ENCODE data around the gene TOMM40. TPM values are rescaled to one million over a fixed set of nuclear protein-coding genes. Genes with fewer than 3 reads are reported as not detected.

Gene TOMM40
- total RNA-seq, 4 donors from 2014 or later = 32.6 to 45.7 (median 37.5) TPM

DNA sequence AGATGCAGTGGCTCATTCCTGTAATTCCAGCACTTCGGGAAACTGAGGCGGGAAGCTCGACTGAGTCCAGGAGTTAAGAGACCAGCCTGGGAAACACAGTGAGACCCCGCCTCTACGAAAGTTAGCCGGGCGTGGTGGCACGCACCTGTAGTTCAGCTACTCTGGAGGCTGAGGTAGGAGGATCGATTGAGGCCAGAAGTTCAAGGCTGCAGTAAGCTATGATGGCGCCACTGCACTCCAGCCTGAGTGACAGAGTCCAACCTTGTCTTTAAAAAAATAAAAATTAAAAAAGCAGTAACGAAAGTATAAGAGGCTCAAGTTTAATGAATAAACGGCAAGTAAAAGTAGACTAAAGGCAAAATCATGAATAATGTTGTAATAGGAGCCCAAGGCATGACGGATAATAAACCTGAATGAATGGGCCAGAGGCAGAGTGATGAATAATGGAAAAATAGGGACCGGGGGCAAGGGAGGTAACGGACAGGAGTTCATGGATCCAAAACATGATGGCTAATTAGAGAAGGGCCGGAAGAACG, 1.2 kb upstream of the TOMM40 start:
- H3K9me3 ChIP-seq = no peaks in the 10 kb centered on the region
- no peak for DNase-seq
- H3K36me3 ChIP-seq = peaks cover 0 to 57% (median 0%) of the 10 kb centered on the region in 3 donors

DNA sequence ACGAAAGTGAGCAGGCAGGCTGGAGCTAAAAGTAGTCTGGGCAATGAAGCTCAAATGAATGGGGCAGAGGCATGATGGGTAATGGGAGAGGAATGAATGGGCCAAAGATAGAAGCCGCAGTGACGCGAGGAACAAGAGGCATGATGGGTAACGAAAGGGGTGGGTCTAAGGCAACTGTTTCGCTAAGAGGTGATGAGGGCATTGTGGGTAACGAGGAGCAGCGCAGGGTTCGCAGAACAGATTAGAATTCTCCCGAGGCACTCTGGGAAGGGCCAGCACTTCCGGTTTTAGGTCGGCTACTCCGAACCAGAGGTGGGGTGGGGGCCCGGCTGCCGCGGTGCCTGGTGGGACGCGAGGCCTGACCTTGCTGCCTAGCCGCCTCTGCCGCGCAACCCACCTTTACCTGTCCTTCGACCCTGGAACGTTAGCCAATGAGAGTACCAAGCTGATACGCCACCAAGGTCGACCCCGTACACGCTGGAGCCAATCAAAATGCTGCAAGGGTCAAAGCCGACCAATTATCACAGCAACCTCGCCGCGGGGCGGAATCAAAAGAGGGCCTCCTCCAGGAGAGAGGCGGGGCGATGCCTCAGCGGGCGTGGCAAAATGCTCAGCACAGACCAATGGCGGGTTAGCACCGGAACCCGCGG, 563 bp upstream of the TOMM40 start:
- Histone ChIP-seq H3K4me1 (peaks cover 0 to 23% (median 8%) of the 10 kb centered on the region in 4 donors), H3K27ac (peak overlapping the region; percentile 90 to 98 (median 94)), H3K27me3 (no peaks in the 10 kb centered on the region), H3K36me3 (peaks cover 0 to 60% (median 0%) of the 10 kb centered on the region in 3 donors), H3K9me3 (no peaks in the 10 kb centered on the region), H3K4me3 (peak overlapping the region; percentile 60 to 100 (median 64))
- no peak for DNase-seq
- TF ChIP-seq POLR2A (IDR thresholded peaks at IDR 0.05) = peak in 1 of 2 donors; percentile 71
- TF ChIP-seq, protein P1, sequence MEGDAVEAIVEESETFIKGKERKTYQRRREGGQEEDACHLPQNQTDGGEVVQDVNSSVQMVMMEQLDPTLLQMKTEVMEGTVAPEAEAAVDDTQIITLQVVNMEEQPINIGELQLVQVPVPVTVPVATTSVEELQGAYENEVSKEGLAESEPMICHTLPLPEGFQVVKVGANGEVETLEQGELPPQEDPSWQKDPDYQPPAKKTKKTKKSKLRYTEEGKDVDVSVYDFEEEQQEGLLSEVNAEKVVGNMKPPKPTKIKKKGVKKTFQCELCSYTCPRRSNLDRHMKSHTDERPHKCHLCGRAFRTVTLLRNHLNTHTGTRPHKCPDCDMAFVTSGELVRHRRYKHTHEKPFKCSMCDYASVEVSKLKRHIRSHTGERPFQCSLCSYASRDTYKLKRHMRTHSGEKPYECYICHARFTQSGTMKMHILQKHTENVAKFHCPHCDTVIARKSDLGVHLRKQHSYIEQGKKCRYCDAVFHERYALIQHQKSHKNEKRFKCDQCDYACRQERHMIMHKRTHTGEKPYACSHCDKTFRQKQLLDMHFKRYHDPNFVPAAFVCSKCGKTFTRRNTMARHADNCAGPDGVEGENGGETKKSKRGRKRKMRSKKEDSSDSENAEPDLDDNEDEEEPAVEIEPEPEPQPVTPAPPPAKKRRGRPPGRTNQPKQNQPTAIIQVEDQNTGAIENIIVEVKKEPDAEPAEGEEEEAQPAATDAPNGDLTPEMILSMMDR (IDR thresholded peaks at IDR 0.05) = no peak

More for the DNA sequence above, 1.2 kb upstream of the TOMM40 start:
- TF ChIP-seq, protein P1 (IDR thresholded peaks at IDR 0.05) = no peak
- no peak for TF ChIP-seq POLR2A (IDR thresholded peaks at IDR 0.05)
- peaks cover 0 to 23% (median 8%) of the 10 kb centered on the region in 4 donors for H3K4me1 ChIP-seq
- H3K27ac ChIP-seq = peak overlapping the region; percentile 90 to 98 (median 94)
- peak overlapping the region; percentile 60 to 100 (median 64) for H3K4me3 ChIP-seq
- no peaks in the 10 kb centered on the region for H3K27me3 ChIP-seq

DNA sequence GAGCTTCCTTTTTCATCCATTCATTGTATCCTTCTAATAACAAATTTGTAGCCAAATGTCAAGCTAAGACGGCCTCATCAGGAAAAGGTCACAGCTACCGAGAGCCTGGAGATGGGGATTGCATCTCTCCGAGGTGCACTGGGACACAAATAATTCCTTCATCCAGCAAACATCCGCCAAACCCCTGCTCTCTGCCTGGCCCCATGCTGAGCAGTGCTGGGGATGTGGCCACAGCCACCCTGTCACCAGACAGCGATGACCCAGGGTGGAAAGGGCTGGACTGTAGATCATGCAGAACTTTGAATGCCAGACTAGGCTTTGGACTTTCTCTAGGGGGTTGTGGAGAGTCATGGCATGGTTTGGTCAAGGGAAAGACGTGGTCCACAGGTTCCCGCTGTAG, 1.9 kb downstream of the TOMM40 start:
- TF ChIP-seq, protein P1 (IDR thresholded peaks at IDR 0.05) = no peak
- no peak for TF ChIP-seq POLR2A (IDR thresholded peaks at IDR 0.05)
- no peaks in the 10 kb centered on the region for H3K27me3 ChIP-seq
- H3K4me3 ChIP-seq = no peak overlapping the region
- DNase-seq = no peak
- no peak overlapping the region for H3K27ac ChIP-seq
- H3K4me1 ChIP-seq = peaks cover 0 to 23% (median 8%) of the 10 kb centered on the region in 4 donors
- peaks cover 0 to 64% (median 0%) of the 10 kb centered on the region in 3 donors for H3K36me3 ChIP-seq
- no peaks in the 10 kb centered on the region for H3K9me3 ChIP-seq

DNA sequence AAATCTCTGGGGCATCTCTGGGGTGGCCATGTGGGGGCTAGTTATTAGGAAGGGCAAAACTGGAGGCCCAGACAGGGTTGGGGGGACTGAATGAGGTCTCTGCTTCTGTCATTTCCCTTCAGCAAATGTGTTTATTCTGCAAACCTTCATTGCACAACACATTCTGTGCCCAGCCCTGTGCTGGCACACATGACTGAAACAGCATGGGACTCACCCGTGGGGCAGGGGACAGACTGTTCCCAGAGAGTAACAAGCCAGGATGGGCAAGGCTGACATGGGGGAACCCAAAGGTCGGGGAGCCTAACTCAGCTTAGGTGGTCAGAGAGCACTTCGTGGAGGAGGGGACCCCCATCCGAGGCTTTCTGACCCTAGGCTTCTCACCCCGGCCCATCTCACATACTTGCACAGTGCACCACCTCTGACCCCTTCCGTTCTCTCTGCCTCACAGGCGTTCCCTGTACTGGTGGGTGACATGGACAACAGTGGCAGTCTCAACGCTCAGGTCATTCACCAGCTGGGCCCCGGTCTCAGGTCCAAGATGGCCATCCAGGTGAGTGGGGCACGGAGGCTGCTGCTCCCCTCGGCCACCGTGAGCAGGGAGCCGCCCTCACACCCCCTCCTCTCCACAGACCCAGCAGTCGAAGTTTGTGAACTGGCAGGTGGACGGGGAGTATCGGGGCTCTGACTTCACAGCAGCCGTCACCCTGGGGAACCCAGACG, 2.4 kb downstream of the TOMM40 start:
- H3K9me3 ChIP-seq = no peaks in the 10 kb centered on the region
- TF ChIP-seq, protein P1 (IDR thresholded peaks at IDR 0.05) = no peak
- TF ChIP-seq POLR2A (IDR thresholded peaks at IDR 0.05) = no peak
- peaks cover 0 to 23% (median 8%) of the 10 kb centered on the region in 4 donors for H3K4me1 ChIP-seq
- no peak for DNase-seq
- H3K36me3 ChIP-seq = peaks cover 0 to 62% (median 0%) of the 10 kb centered on the region in 3 donors
- no peak overlapping the region for H3K27ac ChIP-seq
- H3K4me3 ChIP-seq = no peak overlapping the region
- H3K27me3 ChIP-seq = no peaks in the 10 kb centered on the region

DNA sequence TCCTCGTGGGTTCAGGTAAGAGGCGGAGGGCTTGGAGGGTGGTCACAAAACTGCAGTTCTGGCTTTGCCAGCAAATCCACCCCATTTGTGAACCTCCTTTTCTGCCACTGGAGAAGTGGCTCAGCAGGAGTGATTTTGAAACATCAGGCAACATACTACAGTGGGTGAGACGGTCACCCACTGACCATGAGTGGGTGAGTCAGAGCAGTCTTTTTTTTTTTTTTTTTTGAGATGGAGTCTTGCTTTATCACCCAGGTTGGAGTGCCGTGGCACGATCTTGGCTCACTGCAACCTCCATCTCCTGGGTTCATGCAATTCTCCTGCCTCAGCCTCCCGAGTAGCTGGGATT, 3.0 kb downstream of the TOMM40 start:
- no peak overlapping the region for H3K27ac ChIP-seq
- TF ChIP-seq, protein P1 (IDR thresholded peaks at IDR 0.05) = no peak
- TF ChIP-seq POLR2A (IDR thresholded peaks at IDR 0.05) = no peak
- H3K9me3 ChIP-seq = no peaks in the 10 kb centered on the region
- peaks cover 0 to 57% (median 0%) of the 10 kb centered on the region in 3 donors for H3K36me3 ChIP-seq
- DNase-seq = no peak
- no peaks in the 10 kb centered on the region for H3K27me3 ChIP-seq
- no peak overlapping the region for H3K4me3 ChIP-seq
- peaks cover 0 to 23% (median 8%) of the 10 kb centered on the region in 4 donors for H3K4me1 ChIP-seq

All from Peyer's patch (tissue), 4 donors.